ENCODE results near the gene SUSD4. TPM values are rescaled to one million over a fixed set of nuclear protein-coding genes. Genes with fewer than 3 reads are reported as not detected.

Gene SUSD4
- total RNA-seq, 1 experiment from 2014 or later: 3.5 TPM

GRCh38 chr1:223200903-223201302 is 163.1 kb downstream of the SUSD4 start:
- no peaks in the 10 kb centered on the region for H3K23me2 ChIP-seq (ENCODE audit: insufficient read length, low read depth, low read length, poor library complexity, severe bottlenecking)
- no peak overlapping the region for H3K9ac ChIP-seq (ENCODE audit: extremely low read depth, insufficient read length, low read length)
- H4K5ac ChIP-seq (ENCODE audit: insufficient read length, low read depth, low read length): no peak overlapping the region
- H3K27me3 ChIP-seq (ENCODE audit: insufficient read depth, low read length): no peaks in the 10 kb centered on the region
- no peak overlapping the region for H2BK12ac ChIP-seq (ENCODE audit: insufficient read length, low read depth, low read length)
- no peak overlapping the region; a peak in 1 of 5 replicates for H3K4me3 Mint-ChIP-seq
- H3K9me3 ChIP-seq (ENCODE audit: control insufficient read depth, low read depth, low read length): no peaks in the 10 kb centered on the region
- H3K56ac ChIP-seq (ENCODE audit: insufficient read length, low read depth, low read length): no peak overlapping the region
- no peak overlapping the region for H3T11ph ChIP-seq (ENCODE audit: low read length)
- H2AK5ac ChIP-seq (ENCODE audit: insufficient read length, low read length): no peak overlapping the region
- H2BK20ac ChIP-seq (ENCODE audit: low read depth, low read length, poor library complexity, severe bottlenecking): no peak overlapping the region
- H3K4me1 Mint-ChIP-seq: 0 out of 4 replicates have a peak, but pooled peaks cover 0 to 5% of the 10 kb centered on the region in 2 experiments
- H3K9me3 Mint-ChIP-seq: no peaks in the 10 kb centered on the region
- H2AFZ ChIP-seq (ENCODE audit: low read length): no peak overlapping the region
- H3K79me1 ChIP-seq (ENCODE audit: insufficient read depth, low read depth, low read length, poor library complexity, severe bottlenecking): no peaks in the 10 kb centered on the region
- no peaks in the 10 kb centered on the region for H3K4me1 ChIP-seq (ENCODE audit: insufficient read depth, low read length)
- no CpG with 5 or more reads among the region's 6 CpGs for WGBS (ENCODE audit: extremely low coverage, insufficient read length, low lambda C conversion rate)
- H3K27me3 Mint-ChIP-seq (ENCODE audit: low read depth): peaks cover 3% of the 10 kb centered on the region
- no peak overlapping the region for H2BK15ac ChIP-seq (ENCODE audit: low read depth, low read length)
- H3K23ac ChIP-seq (ENCODE audit: insufficient read length, low read depth, low read length): no peak overlapping the region
- no peaks in the 10 kb centered on the region for H4K20me1 ChIP-seq (ENCODE audit: control insufficient read depth, insufficient read depth, insufficient read length)
- H3K4me2 ChIP-seq (ENCODE audit: insufficient read depth, insufficient read length, low read length): no peak overlapping the region
- no peak overlapping the region for H3K14ac ChIP-seq (ENCODE audit: insufficient read depth, low read length)
- no peak overlapping the region for H4K91ac ChIP-seq (ENCODE audit: insufficient read length, low read depth, low read length)
- no peak overlapping the region for H2BK5ac ChIP-seq (ENCODE audit: insufficient read length, low read length)
- no peak overlapping the region for H3K27ac ChIP-seq (ENCODE audit: insufficient read length, low read depth, low read length)
- H3K36me3 Mint-ChIP-seq (ENCODE audit: insufficient read depth in 1 of 3, low read depth in 3 of 3): no peaks in the 10 kb centered on the region
- no peak overlapping the region for H3K27ac Mint-ChIP-seq
- H4K8ac ChIP-seq (replicated peaks; ENCODE audit: insufficient read length, low read depth, low read length): no peak overlapping the region
- no peak overlapping the region for H3K18ac ChIP-seq (ENCODE audit: insufficient read length, low read depth, low read length)
- no peak overlapping the region for H2BK120ac ChIP-seq (ENCODE audit: low read depth, low read length, poor library complexity, severe bottlenecking)
- TF ChIP-seq CTCF (conservative IDR thresholded peaks at IDR 0.05): no peak
- H3K4ac ChIP-seq (ENCODE audit: low read depth, low read length): no peak overlapping the region
- DNase-seq: no peak
- H3K79me2 ChIP-seq (ENCODE audit: insufficient read depth, low read length): no peaks in the 10 kb centered on the region
